T-helper 2 cell (primary cell): ENCODE data around the gene ZNF280D.
"Not testable (repeated sequence)": the region's sequence is repeated elsewhere in the genome, so short reads cannot be mapped to it uniquely, and the experiment has no call there.

Source experiments
- DNase-seq, 5 experiments: peaks; one replicate each; pipeline versions ENCODE4 v3.0.0 to v3.0.0-alpha.2; 2012 to 2022
- total RNA-seq, 2 donors: gene quantifications; one replicate each; lab custom pipeline; 2026; lab: John Stamatoyannopoulos, UW

Gene ZNF280D, protein sequence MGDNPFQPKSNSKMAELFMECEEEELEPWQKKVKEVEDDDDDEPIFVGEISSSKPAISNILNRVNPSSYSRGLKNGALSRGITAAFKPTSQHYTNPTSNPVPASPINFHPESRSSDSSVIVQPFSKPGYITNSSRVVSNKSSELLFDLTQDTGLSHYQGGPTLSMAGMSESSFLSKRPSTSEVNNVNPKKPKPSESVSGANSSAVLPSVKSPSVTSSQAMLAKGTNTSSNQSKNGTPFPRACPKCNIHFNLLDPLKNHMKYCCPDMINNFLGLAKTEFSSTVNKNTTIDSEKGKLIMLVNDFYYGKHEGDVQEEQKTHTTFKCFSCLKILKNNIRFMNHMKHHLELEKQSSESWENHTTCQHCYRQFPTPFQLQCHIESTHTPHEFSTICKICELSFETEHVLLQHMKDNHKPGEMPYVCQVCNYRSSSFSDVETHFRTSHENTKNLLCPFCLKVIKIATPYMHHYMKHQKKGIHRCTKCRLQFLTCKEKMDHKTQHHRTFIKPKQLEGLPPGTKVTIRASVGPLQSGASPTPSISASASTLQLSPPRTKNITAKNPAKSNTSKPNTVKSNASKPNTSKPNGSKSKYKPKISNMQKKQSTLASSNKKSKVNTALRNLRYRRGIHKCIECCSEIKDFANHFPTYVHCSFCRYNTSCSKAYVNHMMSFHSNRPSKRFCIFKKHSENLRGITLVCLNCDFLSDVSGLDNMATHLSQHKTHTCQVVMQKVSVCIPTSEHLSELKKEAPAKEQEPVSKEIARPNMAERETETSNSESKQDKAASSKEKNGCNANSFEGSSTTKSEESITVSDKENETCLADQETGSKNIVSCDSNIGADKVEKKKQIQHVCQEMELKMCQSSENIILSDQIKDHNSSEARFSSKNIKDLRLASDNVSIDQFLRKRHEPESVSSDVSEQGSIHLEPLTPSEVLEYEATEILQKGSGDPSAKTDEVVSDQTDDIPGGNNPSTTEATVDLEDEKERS
- total RNA-seq = 11.5 to 26.0 reads per million in 2 donors

DNA sequence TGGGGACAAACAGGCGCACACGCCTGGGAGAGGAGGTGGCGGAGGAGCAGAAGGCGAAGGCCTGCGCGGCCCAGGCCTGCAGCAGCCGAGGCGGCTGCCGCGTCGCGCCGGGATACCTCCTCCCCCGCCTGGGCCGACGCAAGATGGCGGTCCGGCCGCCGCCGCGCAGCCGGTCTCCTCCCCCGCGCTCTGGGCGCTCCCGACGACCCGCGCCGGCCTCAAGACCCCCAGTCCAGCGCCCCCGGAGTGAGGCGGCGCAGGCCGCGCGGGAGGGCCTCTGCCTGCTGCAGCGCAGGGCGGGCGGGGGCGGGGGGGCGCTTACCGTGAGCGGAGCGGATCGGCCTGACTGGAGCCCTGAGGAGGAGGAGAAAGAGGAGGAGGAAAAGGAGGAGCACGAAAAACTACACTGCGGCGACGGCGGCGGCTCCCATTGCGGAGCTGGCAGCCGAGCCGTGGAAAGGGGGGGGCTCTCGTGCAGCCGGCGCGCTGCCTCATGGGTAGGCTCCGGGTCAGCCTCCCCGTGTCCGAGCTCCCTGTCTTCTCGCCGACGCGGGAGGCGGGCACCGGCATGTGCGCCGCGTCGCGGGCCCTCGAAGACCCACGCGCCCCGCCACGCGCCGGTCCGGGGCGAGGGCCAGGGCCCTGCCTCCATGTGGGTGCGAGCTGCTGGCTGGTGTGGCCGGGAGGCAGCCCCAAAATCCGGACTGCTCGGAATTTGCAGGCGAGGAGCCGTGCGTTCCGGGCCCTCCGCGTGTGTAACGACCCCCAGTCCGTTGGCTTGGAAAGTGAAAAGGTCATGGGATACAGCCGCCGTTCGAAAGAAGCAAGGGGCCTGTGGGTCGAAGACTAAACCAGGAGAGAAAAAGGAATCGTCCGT is at the start of gene ZNF280D:
Gene ZNF280D (minus strand): TSS at position 374 of the 877 bp plus-strand sequence. CDS start 26,400 bp downstream, outside the sequence.
- DNase-seq = peak; percentile 50 to 93 (median 71)

DNA sequence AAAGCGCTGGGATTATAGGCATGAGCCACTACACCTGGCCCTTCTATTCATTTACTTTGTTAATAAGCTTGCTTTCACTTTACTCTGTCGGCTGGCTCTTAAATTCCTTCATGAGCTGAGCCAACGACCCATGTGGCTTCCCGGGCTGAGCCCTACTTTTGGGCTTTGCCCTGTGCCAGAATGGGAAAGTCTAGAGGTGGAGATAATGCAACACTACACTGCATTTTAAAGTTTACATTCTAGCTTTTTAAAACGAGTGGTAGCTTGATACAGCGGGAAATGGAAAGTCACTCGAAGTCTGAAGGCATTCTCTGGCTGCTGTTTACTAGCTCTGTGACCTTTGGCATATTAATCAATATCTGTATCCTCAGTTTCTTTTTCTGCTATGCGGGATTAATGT is 49.0 kb upstream of the ZNF280D start:
- no peak for DNase-seq

DNA sequence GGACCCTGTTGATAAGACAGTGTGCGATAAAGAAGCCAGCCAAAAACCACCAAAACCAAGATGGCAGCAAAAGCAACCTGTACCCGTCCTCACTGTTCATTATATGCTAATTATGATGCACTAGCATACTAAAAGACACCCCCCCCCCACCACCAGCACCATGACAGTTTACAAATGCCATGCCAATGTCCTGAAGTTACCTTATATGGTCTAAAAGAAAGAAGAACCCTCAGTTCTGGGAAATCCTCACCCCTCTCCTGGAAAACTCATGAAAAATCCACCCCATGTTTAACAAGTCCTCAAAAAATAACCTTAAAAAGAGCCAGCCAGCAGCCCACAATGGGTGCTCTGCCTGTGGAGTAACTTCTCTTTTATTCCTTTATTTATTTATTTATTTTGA is 48.4 kb upstream of the ZNF280D start:
- no peak for DNase-seq

DNA sequence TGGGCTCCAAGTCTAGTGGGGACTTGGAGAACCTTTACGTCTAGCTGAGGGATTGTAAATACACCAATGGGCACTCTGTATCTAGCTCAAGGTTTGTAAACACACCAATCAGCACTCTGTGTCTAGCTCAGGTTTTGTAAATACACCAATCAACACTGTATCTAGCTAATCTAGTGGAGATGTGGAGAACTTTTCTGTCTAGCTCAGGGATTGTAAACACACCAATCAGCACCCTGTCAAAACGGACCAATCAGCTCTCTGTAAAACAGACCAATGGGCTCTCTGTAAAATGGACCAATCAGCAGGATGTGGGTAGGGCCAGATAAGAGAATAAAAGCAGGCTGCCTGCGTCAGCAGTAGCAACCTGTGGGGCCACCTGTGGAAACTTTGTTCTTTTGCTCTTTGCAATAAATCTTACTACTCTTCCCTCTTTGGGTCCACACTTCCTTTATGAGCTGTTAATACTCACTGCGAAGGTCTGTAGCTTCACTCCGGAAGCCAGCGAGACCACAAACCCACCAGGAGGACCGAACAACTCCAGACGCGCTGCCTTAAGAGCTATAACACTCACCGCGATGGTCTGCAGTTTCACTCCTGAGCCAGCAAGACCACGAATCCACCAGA is 46.9 kb upstream of the ZNF280D start:
- DNase-seq = peak in 2 of 5 experiments; percentile 2 to 80

DNA sequence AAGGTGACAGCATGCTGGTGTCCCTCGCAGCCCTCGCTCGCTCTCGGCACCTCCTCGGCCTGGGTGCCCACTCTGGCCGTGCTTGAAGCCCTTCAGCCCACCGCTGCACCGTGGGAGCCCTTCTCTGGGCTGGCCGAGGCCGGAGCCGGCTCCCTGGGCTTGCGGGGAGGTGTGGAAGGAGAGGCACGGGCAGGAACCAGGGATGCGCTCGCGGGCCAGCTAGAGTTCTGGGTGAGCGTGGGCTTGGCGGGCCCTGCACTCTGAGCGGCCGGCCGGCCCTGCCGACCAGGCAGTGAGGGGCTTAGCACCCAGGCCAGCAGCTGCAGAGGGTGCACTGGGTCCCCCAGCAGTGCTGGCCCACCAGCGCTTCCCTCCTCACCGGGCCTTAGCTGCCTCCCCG is 46.1 kb upstream of the ZNF280D start:
- not testable (repeated sequence) for DNase-seq

DNA sequence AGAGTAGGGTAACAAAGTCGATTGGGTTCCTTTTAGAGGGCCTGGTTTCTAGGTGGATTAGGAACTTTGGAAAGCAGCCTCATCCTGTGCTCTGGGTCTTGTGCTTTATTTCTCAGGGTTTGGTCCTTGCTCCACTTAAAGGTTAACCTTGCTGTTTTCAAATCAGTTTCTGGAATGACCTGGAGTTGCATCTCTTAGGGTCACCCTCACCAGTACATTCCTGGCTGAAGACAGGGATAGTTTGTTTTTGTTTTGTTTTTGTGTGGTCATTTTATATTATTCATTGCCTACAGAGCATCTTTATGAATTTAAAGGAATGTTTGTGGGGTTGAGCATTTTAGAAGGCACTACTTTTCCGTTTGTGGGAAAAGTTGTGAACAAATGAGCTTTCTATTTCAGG is 45.5 kb upstream of the ZNF280D start:
- no peak for DNase-seq

DNA sequence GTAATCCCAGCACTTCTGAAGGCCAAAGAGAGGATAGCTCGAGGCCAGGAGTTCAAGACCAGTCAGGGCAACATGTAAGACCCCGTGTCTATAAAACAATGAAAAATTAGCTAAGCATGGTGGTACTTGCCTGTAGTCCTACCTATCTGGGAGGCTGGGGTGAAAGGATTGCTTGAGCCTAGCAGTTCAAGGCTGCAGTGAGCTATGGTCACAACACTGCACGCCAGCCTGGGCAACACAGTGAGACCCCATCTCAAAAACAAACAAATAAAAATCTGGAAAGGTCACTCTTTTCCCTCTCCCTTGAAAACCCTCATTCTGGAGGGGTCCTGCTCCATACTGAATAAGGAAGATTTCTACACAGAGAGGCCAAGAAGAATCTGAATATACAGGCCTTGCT is 43.5 kb upstream of the ZNF280D start:
- DNase-seq = no peak

DNA sequence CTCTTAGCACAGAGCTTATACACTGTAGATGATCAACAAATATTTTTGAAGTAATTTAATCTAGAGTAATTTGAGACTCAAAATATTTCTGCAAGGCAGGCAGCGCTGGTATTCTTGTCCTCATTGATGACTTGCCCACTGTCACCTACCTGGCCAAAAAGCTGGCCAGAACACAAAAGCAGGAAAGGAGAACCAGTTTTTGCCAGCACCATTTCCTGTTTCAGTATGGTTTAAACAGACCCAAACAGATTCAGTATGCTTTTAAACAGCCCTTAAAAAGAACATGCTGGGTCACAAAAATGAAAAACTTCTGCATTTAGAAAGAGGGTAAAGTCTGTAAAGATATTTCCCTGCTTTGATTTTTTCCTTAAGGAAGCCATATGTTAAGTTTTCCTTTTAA is 42.3 kb upstream of the ZNF280D start:
- DNase-seq = no peak

DNA sequence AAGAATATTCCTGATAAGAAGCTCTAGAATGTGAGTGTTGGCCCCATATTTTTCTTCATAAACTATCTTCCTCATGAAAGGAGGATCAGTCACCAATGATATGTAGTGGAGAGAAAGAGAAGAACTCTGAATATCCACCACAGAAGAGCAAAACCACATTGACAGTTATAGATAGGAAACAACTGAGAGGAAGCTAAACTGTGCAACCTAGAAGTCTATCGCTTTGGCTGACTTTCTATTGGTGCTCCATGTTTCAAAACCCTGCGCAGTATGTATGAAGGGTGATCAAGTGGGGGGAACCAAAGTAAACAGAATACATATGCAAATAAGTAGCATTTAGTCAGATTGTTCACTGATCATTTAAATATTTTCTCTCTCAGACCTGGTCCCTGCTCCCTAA is 41.0 kb upstream of the ZNF280D start:
- peak in 1 of 5 experiments; percentile 63 for DNase-seq

DNA sequence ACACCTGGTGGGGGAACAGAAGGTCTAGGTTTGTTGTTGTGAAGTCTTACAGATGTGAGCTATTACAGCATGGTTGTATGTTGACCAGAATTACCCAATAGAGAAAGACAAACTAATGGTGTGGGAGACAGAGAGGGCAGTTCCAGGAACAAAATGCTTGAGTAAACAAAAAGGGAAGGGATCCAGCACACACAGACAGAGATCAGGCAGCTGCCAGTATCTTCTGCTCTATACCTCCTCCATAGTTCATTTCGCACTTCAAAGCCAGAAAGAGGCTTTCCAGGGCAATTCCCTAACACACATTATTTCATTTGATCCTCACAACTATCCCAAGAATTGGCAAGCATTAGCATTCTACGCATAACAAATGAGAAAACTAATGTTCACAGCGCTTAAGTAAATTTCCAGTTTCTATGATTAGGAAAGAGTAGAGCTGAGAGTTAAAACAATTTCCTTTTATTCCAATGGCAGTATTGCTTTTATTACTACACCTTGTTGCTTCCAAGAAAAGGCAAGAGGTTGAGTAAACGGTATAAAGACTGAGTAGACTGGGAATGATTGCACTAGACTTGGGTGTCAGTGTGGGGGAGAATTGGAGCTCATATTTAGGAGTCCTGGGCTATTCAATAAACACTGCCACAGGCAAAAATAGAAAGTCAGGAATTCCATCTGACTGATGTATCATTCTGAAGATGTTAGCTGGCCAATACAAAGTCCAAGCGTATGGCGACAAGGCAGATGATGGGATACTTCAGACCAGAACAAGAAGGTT is 39.7 kb upstream of the ZNF280D start:
- no peak for DNase-seq

DNA sequence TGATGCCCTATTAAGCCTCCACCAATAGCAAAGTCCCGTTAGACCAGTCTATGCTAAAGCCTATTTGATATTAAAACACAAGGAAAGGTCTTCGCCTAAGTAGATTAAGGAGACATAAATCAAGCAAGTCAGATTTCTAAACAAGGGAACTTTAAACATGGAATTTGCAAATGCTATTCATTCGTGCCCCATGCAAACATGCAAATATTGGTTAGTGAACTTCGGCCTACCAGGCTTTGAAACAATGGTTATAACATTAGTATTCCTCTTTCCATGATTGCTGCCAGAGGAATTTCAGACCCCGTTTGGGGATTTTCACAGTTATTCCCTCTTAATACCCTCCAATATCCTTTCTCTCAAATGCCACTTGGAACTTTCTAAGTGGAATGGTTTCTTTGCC is 36.9 kb upstream of the ZNF280D start:
- DNase-seq = no peak

DNA sequence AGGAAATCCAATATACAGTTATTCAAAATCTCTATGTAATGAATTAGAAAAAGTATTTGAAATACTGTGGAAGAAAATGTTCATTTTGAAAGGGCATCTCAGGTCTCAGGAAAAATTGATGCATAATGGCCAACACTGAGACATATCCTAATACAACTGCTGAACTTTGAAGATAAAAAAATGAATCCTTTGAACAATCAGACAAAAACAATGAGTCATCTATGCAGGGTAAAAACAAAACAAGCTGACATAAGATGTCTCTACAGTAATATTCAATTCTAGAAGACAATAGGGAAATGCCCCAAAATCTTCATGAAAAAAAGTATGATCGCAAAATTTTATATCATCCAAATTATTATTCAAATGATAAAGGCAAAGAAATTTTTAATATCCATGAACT is 34.0 kb upstream of the ZNF280D start:
- peak in 1 of 5 experiments; percentile 43 for DNase-seq

DNA sequence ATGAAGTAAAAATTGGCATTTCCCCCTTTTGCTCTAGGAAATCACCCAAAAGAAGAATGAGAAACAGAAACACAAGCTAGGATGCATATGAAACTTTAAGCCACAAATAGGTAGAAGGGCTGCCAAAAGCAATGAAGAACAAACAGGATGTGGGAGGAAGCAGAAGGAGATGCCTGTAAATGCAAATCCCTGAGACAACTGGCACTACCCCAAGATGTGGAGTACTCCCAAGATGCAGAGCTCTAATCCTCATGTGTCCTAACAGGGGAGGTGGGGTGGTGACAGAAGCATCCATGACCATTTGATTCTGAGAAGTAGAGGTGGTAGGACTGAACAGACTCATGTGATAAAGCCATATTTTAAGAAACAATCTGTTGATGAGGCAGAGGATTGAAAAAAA is 31.9 kb upstream of the ZNF280D start:
- peak in 1 of 5 experiments; percentile 24 for DNase-seq

DNA sequence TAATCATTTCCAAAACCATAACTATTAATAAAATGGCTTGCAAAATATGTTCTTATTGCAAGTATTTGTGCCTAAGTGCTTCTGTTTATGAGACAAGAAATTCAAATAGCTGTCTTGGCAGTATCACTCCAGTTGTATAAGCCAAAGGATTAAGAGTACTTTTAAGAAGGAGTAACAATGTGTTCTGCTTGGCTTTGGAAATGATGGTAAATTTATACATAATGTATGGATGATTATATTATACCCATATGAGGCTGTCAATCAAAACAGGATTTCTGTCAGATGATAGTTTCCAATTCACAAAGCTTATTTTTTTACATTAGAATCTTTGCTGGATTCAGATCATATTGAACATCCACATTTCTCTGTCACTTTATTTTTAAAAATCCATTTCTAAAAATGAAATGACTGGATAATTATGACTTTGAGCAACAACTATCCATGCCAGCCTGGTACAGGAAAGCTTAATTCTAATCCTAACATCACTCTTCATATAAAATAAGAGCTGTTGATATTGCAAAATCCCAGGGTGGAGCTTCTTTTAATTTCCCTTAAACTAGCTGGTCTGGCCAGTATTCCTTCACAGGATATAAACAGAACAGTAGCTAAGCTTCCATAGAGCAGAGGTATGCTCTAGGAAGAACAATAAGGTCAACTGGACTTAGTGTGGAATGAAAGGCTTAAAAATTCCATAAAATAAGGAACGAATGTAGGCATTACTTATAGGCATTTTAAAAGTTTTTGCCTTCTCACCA is 30.0 kb upstream of the ZNF280D start:
- DNase-seq = no peak

DNA sequence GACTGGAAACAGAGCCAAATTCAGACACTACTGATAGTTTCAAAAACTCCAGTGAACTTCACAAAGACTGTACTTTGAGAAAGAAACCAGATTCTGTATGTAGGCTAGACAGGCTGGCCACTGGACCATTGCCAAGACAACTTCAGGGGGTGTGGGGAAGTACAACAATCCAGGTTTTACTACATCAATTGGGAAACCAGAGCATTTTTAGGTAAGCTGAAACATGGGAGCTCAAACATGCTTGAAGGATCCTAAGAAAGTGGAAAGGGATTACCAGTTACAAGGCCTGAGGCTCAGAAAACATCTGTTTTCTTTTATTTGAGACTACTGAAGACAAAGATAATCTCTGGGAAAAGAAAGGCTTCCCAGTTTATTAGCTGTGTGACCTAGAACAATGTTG is 26.9 kb upstream of the ZNF280D start:
- DNase-seq = no peak

DNA sequence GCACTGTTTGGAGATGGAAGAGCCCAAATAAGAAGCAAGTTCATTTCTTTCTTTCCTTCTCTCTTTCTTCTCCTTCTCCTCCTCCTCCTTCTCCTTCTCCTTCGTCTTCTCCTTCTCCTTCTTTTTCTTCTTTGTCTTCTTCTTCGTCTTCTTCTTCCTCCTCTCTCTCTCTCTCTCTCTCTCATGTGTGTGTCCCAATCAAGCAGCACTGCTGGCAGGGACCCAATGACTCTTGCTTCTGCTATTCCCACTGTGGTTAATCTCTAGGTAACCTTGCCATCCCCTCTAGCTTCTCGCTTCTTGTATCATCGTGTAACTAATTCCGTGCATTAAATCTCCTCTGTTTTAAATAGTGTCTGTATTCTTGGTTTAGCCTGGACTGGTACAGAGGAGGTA is 26.1 kb upstream of the ZNF280D start:
- no peak for DNase-seq

DNA sequence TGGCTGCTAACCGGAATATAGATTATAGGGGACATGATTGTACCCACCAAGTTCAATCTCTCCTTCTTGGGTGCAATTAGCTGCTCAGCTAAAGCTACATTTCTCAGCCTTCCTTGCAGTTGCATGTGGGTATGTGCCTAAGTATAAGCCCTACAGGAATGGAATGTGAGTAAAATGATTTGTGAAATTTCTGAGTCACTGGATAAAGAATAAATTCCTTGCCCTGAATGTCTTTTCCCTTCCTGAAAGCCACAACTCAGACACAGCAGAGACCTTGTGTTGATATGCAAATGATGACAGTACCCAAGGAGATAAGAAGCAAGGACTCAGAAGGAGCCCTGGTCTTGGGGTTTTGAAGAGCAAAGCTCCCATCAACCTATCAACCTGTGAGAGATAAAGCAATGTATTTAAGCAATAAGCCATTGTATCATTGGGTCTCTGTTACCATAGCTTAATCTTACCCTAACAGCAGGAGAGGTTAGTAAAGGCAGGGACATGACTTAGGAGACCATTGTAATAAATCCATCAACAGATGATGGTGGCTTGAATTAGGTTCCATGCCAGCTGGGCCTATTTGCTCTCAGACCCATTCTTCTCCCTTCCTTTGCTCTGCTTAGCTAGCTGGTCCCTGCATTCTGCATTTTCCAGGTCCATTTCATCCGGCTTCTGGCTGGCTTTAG is 25.6 kb upstream of the ZNF280D start:
- no peak for DNase-seq

DNA sequence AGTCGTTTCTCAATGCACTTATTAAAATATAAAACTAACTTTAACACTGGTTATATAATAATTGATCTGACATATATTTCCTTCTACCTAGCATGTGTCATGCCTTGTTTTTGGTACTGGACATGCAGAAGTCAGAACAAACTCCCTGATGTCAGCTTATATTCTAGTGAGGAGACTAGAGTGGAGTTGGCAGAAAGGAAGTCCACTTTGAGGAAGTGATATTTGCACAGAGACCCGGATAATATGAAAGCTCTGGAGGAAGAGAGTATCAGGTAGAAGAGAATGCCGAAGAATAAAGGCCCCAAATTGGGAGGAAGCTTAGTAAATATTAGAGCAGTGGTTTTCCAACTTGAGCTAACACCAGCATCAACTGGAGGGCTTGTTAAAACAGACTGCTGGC is 24.6 kb upstream of the ZNF280D start:
- no peak for DNase-seq

DNA sequence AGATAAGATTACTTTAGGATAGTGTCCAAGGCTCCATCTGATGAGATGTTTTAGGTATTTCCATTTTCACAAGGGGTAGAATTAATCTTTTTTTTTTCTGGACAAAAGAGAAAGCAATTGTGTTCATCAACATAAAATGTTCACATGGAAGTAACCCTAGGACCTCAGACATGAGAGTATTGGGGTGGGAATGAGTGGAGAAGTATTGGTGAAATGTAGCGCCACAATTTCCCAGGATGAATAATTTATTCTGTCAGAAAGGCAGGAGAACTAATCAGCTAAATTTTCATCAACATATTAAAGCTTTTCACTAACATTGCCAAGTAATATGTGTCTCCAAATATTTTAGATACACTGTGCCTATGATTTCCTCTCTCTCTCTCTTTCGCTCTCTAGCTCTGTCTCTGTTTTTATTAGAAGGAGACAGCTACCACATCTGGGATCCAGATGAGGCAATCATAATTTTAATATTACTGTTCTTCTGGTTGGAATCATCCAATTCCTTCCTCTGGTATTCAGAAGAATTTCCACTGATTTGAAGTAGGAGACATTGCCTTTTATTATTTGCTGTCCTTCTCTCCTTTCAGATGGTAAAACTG is 21.6 kb upstream of the ZNF280D start:
- no peak for DNase-seq
